Neural progenitor cell (in vitro differentiated cells): ENCODE results near the gene ARHGEF18. TPM values are rescaled to one million over a fixed set of nuclear protein-coding genes. Genes with fewer than 3 reads are reported as not detected.

Experiments used
- DNase-seq: peaks from one replicate; pipeline ENCODE4 v3.0.0-alpha.2; 2016; ENCODE audit warnings: low spot score
- H2AFZ ChIP-seq: fragments of 200-600 bp; sonication (generic); replicated peaks from 2 replicates; pipeline ENCODE4 v1.6.1; 2016; ENCODE audit warnings: antibody characterized with exemption
- H3F3A ChIP-seq: fragments of 200-600 bp; sonication (generic); 2 replicates; pipeline ENCODE4 v1.6.1; 2016; ENCODE audit warnings: antibody characterized with exemption, low read depth
- H3K27ac ChIP-seq: fragments of 200-600 bp; sonication (generic); 2 replicates; pipeline ENCODE4 v1.5.1; 2016; ENCODE audit warnings: mild to moderate bottlenecking
- H3K27me3 ChIP-seq: fragments of 200-600 bp; sonication (generic); 2 replicates; pipeline ENCODE4 v1.6.1; 2016; ENCODE audit warnings: mild to moderate bottlenecking, moderate library complexity
- H3K36me3 ChIP-seq: fragments of 200-600 bp; sonication (generic); 2 replicates; pipeline ENCODE4 v1.5.1; 2016
- H3K4me1 ChIP-seq: fragments of 200-600 bp; sonication (generic); 2 replicates; pipeline ENCODE4 v1.6.1; 2016; ENCODE audit warnings: mixed run types
- H3K4me2 ChIP-seq: fragments of 200-600 bp; sonication (generic); 2 replicates; pipeline ENCODE4 v1.6.1; 2016
- H3K4me3 ChIP-seq: fragments of 200-600 bp; sonication (generic); 2 replicates; pipeline ENCODE4 v1.5.1; 2016
- H3K79me2 ChIP-seq: fragments of 200-600 bp; sonication (generic); 2 replicates; pipeline ENCODE4 v1.6.1; 2016; ENCODE audit warnings: low read depth
- H3K9ac ChIP-seq: fragments of 200-600 bp; sonication (generic); 2 replicates; pipeline ENCODE4 v1.6.1; 2016
- H3K9me3 ChIP-seq: fragments of 200-600 bp; sonication (generic); 2 replicates; pipeline ENCODE4 v1.5.1; 2016; ENCODE audit warnings: low read depth
- H4K20me1 ChIP-seq: fragments of 200-600 bp; sonication (generic); 2 replicates; pipeline ENCODE4 v1.6.1; 2016; ENCODE audit warnings: low read depth
- H3K27ac Mint-ChIP-seq: 3 replicates; pipeline ENCODE4 v1.8.0; 2021; ENCODE audit warnings: mixed read lengths
- H3K27me3 Mint-ChIP-seq: 2 replicates; pipeline ENCODE4 v1.8.0; 2022; ENCODE audit warnings: low read depth, mild to moderate bottlenecking, inconsistent platforms, moderate library complexity, mixed read lengths; ENCODE audit not compliant: insufficient read depth
- H3K36me3 Mint-ChIP-seq: 3 replicates; pipeline ENCODE4 v1.8.0; 2021; ENCODE audit warnings: mixed read lengths
- H3K4me1 Mint-ChIP-seq: 3 replicates; pipeline ENCODE4 v1.8.0; 2021; ENCODE audit warnings: mixed read lengths
- H3K4me3 Mint-ChIP-seq: 3 replicates; pipeline ENCODE4 v1.8.0; 2021; ENCODE audit warnings: mild to moderate bottlenecking, moderate library complexity, mixed read lengths
- H3K9me3 Mint-ChIP-seq: 3 replicates; pipeline ENCODE4 v1.8.0; 2020; ENCODE audit warnings: mixed read lengths
- EZH2 ChIP-seq: fragments of 200-600 bp; sonication (generic); IDR thresholded peaks from 2 replicates; pipeline ENCODE4 v1.6.1; 2017; ENCODE audit warnings: antibody characterized with exemption, mild to moderate bottlenecking, moderate library complexity
- EZH2phosphoT487 ChIP-seq: fragments of 200-600 bp; sonication (generic); IDR thresholded peaks from 2 replicates; pipeline ENCODE4 v1.6.1; 2017; ENCODE audit warnings: antibody characterized with exemption
- total RNA-seq: library from RNA; depleted of rRNA; stranded (reverse); fragments of >200 nt; gene quantifications from 2 replicates; pipeline ENCODE4 v1.2.3, GENCODE V29; 2015; ENCODE audit warnings: low replicate concordance
- TF ChIP-seq, protein P1 (sequence below): fragments of 200-600 bp; sonication (generic); IDR thresholded peaks from 2 replicates; pipeline ENCODE4 v1.5.1; 2017; ENCODE audit warnings: antibody characterized with exemption, mild to moderate bottlenecking

The ARHGEF18 gene
- total RNA-seq, 1 donor from 2014 or later: 13.6 TPM

DNA sequence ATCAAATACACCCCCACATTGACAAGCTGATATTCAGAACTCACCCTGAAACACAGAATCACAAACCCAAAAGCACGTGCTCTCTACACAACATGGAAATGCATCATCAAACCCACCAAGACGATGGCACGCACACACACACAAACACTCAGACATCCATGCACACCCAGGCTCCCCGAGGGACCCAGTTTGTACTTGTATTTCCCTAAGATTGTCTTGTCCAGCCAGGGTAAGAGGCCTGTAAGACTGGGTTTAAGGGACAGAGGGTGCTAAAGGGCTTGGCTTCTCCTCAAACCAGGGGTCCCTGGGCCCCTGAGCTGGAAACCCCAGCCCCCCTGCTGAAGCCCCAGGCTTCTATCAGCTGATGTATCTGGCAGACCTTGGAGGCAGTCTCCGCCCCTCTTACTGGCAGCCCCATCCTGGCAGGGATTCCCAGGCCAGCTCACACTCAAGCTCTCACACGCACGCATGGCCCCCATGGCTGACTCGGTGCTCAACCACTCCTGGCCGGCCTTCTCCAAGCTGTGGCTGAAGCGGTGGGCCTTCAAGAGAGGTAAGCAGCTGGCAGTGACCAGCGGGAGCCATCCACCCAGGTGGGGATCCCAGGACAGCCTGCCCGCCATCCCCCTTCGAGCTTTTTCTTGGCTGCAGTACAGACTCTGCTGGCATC lies 6.5 kb downstream of the ARHGEF18 start:
- Histone ChIP-seq H3F3A (no peaks in the 10 kb centered on the region), H3K9ac (no peak overlapping the region), H3K79me2 (no peaks in the 10 kb centered on the region), H3K36me3 (no peaks in the 10 kb centered on the region), H4K20me1 (no peaks in the 10 kb centered on the region), H3K9me3 (no peaks in the 10 kb centered on the region), H3K4me1 (no peaks in the 10 kb centered on the region), H3K4me3 (no peak overlapping the region), H2AFZ (no peak overlapping the region), H3K27ac (no peak overlapping the region), H3K4me2 (no peak overlapping the region), H3K27me3 (no peaks in the 10 kb centered on the region)
- Mint-ChIP-seq H3K27me3 (peaks cover 3% of the 10 kb centered on the region), H3K9me3 (peaks cover 10% of the 10 kb centered on the region), H3K4me3 (no peak overlapping the region), H3K27ac (no peak overlapping the region), H3K4me1 (no peaks in the 10 kb centered on the region), H3K36me3 (no peaks in the 10 kb centered on the region)
- no peak for TF ChIP-seq EZH2
- TF ChIP-seq, protein P1, sequence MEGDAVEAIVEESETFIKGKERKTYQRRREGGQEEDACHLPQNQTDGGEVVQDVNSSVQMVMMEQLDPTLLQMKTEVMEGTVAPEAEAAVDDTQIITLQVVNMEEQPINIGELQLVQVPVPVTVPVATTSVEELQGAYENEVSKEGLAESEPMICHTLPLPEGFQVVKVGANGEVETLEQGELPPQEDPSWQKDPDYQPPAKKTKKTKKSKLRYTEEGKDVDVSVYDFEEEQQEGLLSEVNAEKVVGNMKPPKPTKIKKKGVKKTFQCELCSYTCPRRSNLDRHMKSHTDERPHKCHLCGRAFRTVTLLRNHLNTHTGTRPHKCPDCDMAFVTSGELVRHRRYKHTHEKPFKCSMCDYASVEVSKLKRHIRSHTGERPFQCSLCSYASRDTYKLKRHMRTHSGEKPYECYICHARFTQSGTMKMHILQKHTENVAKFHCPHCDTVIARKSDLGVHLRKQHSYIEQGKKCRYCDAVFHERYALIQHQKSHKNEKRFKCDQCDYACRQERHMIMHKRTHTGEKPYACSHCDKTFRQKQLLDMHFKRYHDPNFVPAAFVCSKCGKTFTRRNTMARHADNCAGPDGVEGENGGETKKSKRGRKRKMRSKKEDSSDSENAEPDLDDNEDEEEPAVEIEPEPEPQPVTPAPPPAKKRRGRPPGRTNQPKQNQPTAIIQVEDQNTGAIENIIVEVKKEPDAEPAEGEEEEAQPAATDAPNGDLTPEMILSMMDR: no peak
- no peak for TF ChIP-seq EZH2phosphoT487
- DNase-seq: no peak

GRCh38 chr19:7355871-7356270 lies 7.1 kb downstream of the ARHGEF18 start:
- H3K27me3 ChIP-seq: no peaks in the 10 kb centered on the region
- H4K20me1 ChIP-seq: no peaks in the 10 kb centered on the region
- no peaks in the 10 kb centered on the region for H3F3A ChIP-seq
- Mint-ChIP-seq H3K27ac (no peak overlapping the region), H3K4me1 (no peaks in the 10 kb centered on the region), H3K27me3 (peaks cover 3% of the 10 kb centered on the region), H3K4me3 (no peak overlapping the region), H3K9me3 (peaks cover 10% of the 10 kb centered on the region), H3K36me3 (no peaks in the 10 kb centered on the region)
- H3K36me3 ChIP-seq: no peaks in the 10 kb centered on the region
- no peak overlapping the region for H3K9ac ChIP-seq
- H3K9me3 ChIP-seq: no peaks in the 10 kb centered on the region
- no peak overlapping the region for H2AFZ ChIP-seq
- no peak overlapping the region for H3K27ac ChIP-seq
- no peak for DNase-seq
- H3K4me2 ChIP-seq: no peak overlapping the region
- TF ChIP-seq EZH2phosphoT487 (no peak), EZH2 (no peak)
- TF ChIP-seq, protein P1: no peak
- no peaks in the 10 kb centered on the region for H3K79me2 ChIP-seq
- no peaks in the 10 kb centered on the region for H3K4me1 ChIP-seq
- H3K4me3 ChIP-seq: no peak overlapping the region

DNA sequence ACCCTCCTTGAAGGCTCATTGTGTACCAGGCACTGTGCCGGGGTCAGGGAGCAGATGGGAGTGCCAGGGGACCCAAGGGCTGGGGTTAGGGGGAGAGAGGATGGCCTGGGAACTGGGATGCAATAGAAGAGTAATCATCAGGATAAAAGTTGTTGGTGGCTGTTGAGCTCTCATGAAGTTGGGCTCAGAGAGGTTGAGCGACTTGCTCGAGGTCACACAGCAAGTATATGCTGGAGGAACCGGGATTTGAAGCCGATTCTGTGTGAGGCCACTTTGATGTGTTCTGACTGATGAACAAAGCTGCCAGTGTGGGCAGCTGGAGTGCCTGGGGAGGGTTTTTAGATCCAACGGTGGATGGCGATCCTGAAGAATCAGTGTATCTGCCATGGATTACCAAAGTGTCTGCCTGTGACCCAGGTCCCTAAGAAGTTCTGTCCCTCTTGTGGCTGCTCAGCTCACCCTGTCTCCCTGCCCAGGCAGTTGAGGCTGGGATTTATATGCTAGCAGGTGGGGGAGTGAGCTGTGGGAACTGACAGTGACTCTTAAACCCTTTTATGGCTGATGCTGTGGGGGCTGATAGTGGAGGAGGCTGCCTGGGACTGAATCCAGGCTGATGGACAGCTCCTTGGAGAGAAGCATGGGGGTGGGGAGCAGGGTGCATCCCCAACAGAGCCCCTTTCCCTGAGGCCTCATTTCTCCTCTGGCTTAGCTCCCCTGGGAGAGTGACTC lies 8.3 kb downstream of the ARHGEF18 start:
- Mint-ChIP-seq H3K27me3 (peaks cover 4% of the 10 kb centered on the region), H3K27ac (no peak overlapping the region), H3K9me3 (peaks cover 4% of the 10 kb centered on the region), H3K36me3 (no peaks in the 10 kb centered on the region), H3K4me3 (no peak overlapping the region), H3K4me1 (no peaks in the 10 kb centered on the region)
- Histone ChIP-seq H3K9ac (no peak overlapping the region), H3K4me1 (no peaks in the 10 kb centered on the region), H3K4me3 (no peak overlapping the region), H3K27me3 (peaks cover under 1% of the 10 kb centered on the region), H2AFZ (no peak overlapping the region), H3F3A (no peaks in the 10 kb centered on the region), H3K79me2 (no peaks in the 10 kb centered on the region), H3K9me3 (no peaks in the 10 kb centered on the region), H4K20me1 (no peaks in the 10 kb centered on the region), H3K27ac (no peak overlapping the region), H3K4me2 (no peak overlapping the region), H3K36me3 (no peaks in the 10 kb centered on the region)
- no peak for DNase-seq
- TF ChIP-seq, protein P1: no peak
- TF ChIP-seq EZH2 (no peak), EZH2phosphoT487 (no peak)
